HFF-Myc (cell line): ENCODE measurements around the gene PARVB.

ENCODE experiments used
- DNase-seq: peaks from one replicate; pipeline ENCODE4 v3.0.0-alpha.2; 2011; ENCODE audit warnings: low read depth; ENCODE audit errors: extremely low read depth
- H3K4me3 ChIP-seq: replicated peaks from 2 replicates; pipeline ENCODE4 v1.5.1; 2011; ENCODE audit warnings: low read depth, mild to moderate bottlenecking, control low read depth, low read length
- CTCF ChIP-seq: IDR thresholded peaks from 2 replicates; pipeline ENCODE4 v1.5.1; 2012; ENCODE audit warnings: mild to moderate bottlenecking, low read depth, low read length, control low read depth; ENCODE audit errors: missing control alignments

Gene PARVB

GRCh38 chr22:44129619-44129976, 105.5 kb downstream of the PARVB start:
- peak; percentile 22 for DNase-seq
- no peak for TF ChIP-seq CTCF

GRCh38 chr22:44130076-44130711, 106.1 kb downstream of the PARVB start:
- no peak for DNase-seq
- no peak for TF ChIP-seq CTCF
- H3K4me3 ChIP-seq: no peak overlapping the region

More at GRCh38 chr22:44129619-44129976, 105.5 kb downstream of the PARVB start:
- no peak overlapping the region for H3K4me3 ChIP-seq

- no peak for TF ChIP-seq CTCF
- no peak for DNase-seq
- H3K4me3 ChIP-seq: no peak overlapping the region
Measured at GRCh38 chr22:44131412-44131811, 107.3 kb downstream of the PARVB start.

GRCh38 chr22:44131989-44132685, 108.0 kb downstream of the PARVB start:
- no peak for DNase-seq
- no peak overlapping the region for H3K4me3 ChIP-seq
- TF ChIP-seq CTCF: no peak

- TF ChIP-seq CTCF: no peak
- DNase-seq: no peak
- no peak overlapping the region for H3K4me3 ChIP-seq
Measured at GRCh38 chr22:44132724-44133123, 108.6 kb downstream of the PARVB start.

GRCh38 chr22:44133161-44133560, 109.1 kb downstream of the PARVB start:
- no peak for DNase-seq
- H3K4me3 ChIP-seq: no peak overlapping the region
- TF ChIP-seq CTCF: no peak
